Measurements from ENCODE around the gene SPATA32.

Gene SPATA32
- total RNA-seq, result 0.35 to 0.58 (median 0.44) reads per million in 3 donors

DNA sequence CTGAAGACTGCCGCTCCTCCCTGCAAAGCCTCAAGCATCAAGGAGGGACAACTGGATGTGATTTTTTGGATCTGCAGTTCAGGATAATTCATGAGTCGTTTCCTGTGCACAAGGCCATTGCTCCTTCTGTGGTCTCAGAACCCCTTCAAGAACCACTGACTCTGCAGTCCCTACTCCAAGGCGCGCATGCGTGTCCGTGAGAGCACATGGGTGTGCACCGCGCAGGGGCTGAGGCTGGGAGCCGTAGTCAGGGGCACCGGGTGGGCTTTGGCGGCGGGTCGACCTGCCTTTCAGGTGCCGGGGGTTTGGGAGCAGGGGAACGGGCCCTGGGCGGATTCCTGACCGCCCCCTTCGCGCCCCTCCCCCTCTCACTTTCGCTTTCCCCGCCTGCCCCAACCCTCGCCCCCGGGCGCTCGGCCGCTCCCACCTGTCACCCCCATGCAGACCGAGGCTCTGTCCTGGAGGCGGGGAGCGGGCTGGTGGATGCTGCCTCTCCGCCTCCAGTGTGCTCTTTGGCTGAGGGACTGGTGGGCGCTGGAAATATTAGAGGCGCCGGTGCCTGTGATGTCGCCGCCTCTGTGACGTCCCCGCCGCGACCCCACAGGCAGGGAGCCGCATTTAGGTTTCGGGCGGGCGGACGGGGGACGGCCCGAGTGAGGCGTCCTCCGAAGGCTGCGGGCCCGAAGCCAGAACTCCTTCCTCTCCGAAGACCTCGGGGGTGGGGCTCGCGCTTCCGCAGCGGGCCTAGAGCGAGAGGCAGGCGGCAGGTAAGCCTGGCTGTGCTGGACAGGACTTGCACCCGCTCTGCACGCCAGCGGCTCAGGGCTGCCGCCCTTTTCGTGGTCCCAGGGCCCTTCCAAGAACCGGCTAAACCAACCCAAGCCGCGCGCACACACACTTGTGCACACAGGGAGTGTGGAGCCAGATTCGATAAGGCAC lies at the start of gene SPATA32:
TSS of gene SPATA32 (minus strand) at position 518 of the 939 bp plus-strand sequence. CDS start at position 440, 78 bp downstream.
- H3K9me3 ChIP-seq (ENCODE audit: control insufficient read depth, low read length), result no peaks in the 10 kb centered on the region
- H3K27ac ChIP-seq (ENCODE audit: insufficient read depth, low read length, poor library complexity, severe bottlenecking), result peak within 1 kb of the TSS; percentile 55
- H3K4me1 ChIP-seq (ENCODE audit: control insufficient read depth, insufficient read depth, low read length, poor library complexity, severe bottlenecking), result peaks cover 12% of the 10 kb centered on the region
- peak; percentile 25 to 41 (median 39) for DNase-seq
- peak within 1 kb of the TSS; percentile 59 for H3K4me3 ChIP-seq (ENCODE audit: insufficient read depth, low read depth, low read length, poor library complexity, severe bottlenecking)
- peaks cover 33% of the 10 kb centered on the region for H3K36me3 ChIP-seq (ENCODE audit: control insufficient read depth, insufficient read depth, low read length)
- no peaks in the 10 kb centered on the region for H3K27me3 ChIP-seq (replicated peaks; ENCODE audit: control insufficient read depth, insufficient read depth, low read length, poor library complexity, severe bottlenecking)

- no peak for DNase-seq
Measured at GRCh38 chr17:45311401-45311759, 49.5 kb upstream of the SPATA32 start.

DNA sequence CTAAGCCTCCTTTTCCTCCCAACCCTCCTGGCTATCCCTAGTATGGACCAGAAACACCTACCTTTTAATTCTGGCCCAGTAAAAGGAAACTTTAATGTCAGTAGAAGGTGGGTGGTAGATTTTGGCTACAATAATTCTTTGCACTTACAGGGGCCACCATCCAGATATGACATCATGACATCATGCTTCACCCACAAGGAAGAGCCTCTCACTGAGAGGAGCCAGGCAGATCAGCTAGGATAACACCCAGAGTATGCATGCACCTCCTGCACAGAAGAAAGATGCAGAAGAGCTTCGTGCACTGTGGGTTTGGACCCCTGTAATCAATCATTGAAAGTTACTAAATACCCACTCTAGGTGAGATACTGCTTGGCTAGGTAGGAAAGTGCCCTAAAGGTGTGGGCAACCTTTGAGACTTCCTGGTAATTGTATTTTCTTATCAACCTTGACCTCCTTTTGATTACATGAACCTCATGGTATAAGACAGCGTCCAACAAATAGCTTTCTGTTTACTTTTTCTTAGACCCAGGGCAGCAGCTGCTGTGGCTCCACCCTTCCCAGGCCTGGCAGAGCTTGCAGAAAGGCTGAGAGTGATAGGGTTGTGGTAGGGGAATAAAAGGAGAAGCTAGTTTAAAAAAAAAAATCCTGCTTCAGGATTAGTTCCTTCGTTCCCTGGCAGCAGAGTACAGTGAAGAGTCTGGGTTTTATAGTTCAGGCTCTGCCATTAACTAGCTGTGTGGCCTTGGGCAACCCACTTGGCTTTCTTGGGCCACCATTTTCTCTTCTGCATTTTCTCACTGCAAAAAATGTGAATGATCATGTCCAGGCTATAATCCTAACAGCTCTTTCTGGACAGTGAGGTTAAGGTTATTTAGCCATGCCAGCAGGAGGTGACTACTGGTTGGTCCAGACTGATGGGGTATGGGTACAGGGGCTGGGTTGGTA lies 48.8 kb upstream of the SPATA32 start:
- H3K9me3 ChIP-seq (ENCODE audit: control insufficient read depth, low read length), result no peaks in the 10 kb centered on the region
- peak overlapping the region; percentile 80 for H3K27ac ChIP-seq (ENCODE audit: insufficient read depth, low read length, poor library complexity, severe bottlenecking)
- H3K27me3 ChIP-seq (replicated peaks; ENCODE audit: control insufficient read depth, insufficient read depth, low read length, poor library complexity, severe bottlenecking), result no peaks in the 10 kb centered on the region
- H3K4me3 ChIP-seq (ENCODE audit: insufficient read depth, low read depth, low read length, poor library complexity, severe bottlenecking), result peak overlapping the region; percentile 13
- no peak for DNase-seq
- H3K4me1 ChIP-seq (ENCODE audit: control insufficient read depth, insufficient read depth, low read length, poor library complexity, severe bottlenecking), result peaks cover 61% of the 10 kb centered on the region
- H3K36me3 ChIP-seq (ENCODE audit: control insufficient read depth, insufficient read depth, low read length), result peaks cover 6% of the 10 kb centered on the region

More at GRCh38 chr17:45311401-45311759, 49.5 kb upstream of the SPATA32 start:
- Histone ChIP-seq H3K4me1 (ENCODE audit: control insufficient read depth, insufficient read depth, low read length, poor library complexity, severe bottlenecking) (peaks cover 62% of the 10 kb centered on the region), H3K4me3 (ENCODE audit: insufficient read depth, low read depth, low read length, poor library complexity, severe bottlenecking) (peak overlapping the region; percentile 74), H3K27ac (ENCODE audit: insufficient read depth, low read length, poor library complexity, severe bottlenecking) (peak overlapping the region; percentile 80), H3K27me3 (replicated peaks; ENCODE audit: control insufficient read depth, insufficient read depth, low read length, poor library complexity, severe bottlenecking) (no peaks in the 10 kb centered on the region), H3K36me3 (ENCODE audit: control insufficient read depth, insufficient read depth, low read length) (peaks cover 6% of the 10 kb centered on the region), H3K9me3 (ENCODE audit: control insufficient read depth, low read length) (no peaks in the 10 kb centered on the region)

- Histone ChIP-seq H3K4me1 (ENCODE audit: control insufficient read depth, insufficient read depth, low read length, poor library complexity, severe bottlenecking) (peaks cover 50% of the 10 kb centered on the region), H3K27me3 (replicated peaks; ENCODE audit: control insufficient read depth, insufficient read depth, low read length, poor library complexity, severe bottlenecking) (no peaks in the 10 kb centered on the region), H3K9me3 (ENCODE audit: control insufficient read depth, low read length) (no peaks in the 10 kb centered on the region), H3K4me3 (ENCODE audit: insufficient read depth, low read depth, low read length, poor library complexity, severe bottlenecking) (no peak overlapping the region), H3K36me3 (ENCODE audit: control insufficient read depth, insufficient read depth, low read length) (peaks cover 8% of the 10 kb centered on the region), H3K27ac (ENCODE audit: insufficient read depth, low read length, poor library complexity, severe bottlenecking) (no peak overlapping the region)
- DNase-seq, result no peak
Measured at GRCh38 chr17:45309400-45309799, 47.5 kb upstream of the SPATA32 start.

GRCh38 chr17:45308840-45309239 lies 46.9 kb upstream of the SPATA32 start:
- Histone ChIP-seq H3K27me3 (replicated peaks; ENCODE audit: control insufficient read depth, insufficient read depth, low read length, poor library complexity, severe bottlenecking) (no peaks in the 10 kb centered on the region), H3K36me3 (ENCODE audit: control insufficient read depth, insufficient read depth, low read length) (peaks cover 8% of the 10 kb centered on the region), H3K4me1 (ENCODE audit: control insufficient read depth, insufficient read depth, low read length, poor library complexity, severe bottlenecking) (peaks cover 44% of the 10 kb centered on the region), H3K27ac (ENCODE audit: insufficient read depth, low read length, poor library complexity, severe bottlenecking) (no peak overlapping the region), H3K4me3 (ENCODE audit: insufficient read depth, low read depth, low read length, poor library complexity, severe bottlenecking) (no peak overlapping the region), H3K9me3 (ENCODE audit: control insufficient read depth, low read length) (no peaks in the 10 kb centered on the region)
- no peak for DNase-seq

- H3K9me3 ChIP-seq (ENCODE audit: control insufficient read depth, low read length), result no peaks in the 10 kb centered on the region
- peaks cover 8% of the 10 kb centered on the region for H3K36me3 ChIP-seq (ENCODE audit: control insufficient read depth, insufficient read depth, low read length)
- H3K4me1 ChIP-seq (ENCODE audit: control insufficient read depth, insufficient read depth, low read length, poor library complexity, severe bottlenecking), result peaks cover 39% of the 10 kb centered on the region
- H3K4me3 ChIP-seq (ENCODE audit: insufficient read depth, low read depth, low read length, poor library complexity, severe bottlenecking), result no peak overlapping the region
- DNase-seq, result no peak
- peak overlapping the region; percentile 19 for H3K27ac ChIP-seq (ENCODE audit: insufficient read depth, low read length, poor library complexity, severe bottlenecking)
- no peaks in the 10 kb centered on the region for H3K27me3 ChIP-seq (replicated peaks; ENCODE audit: control insufficient read depth, insufficient read depth, low read length, poor library complexity, severe bottlenecking)
Measured at GRCh38 chr17:45308016-45308365, 46.1 kb upstream of the SPATA32 start.

DNA sequence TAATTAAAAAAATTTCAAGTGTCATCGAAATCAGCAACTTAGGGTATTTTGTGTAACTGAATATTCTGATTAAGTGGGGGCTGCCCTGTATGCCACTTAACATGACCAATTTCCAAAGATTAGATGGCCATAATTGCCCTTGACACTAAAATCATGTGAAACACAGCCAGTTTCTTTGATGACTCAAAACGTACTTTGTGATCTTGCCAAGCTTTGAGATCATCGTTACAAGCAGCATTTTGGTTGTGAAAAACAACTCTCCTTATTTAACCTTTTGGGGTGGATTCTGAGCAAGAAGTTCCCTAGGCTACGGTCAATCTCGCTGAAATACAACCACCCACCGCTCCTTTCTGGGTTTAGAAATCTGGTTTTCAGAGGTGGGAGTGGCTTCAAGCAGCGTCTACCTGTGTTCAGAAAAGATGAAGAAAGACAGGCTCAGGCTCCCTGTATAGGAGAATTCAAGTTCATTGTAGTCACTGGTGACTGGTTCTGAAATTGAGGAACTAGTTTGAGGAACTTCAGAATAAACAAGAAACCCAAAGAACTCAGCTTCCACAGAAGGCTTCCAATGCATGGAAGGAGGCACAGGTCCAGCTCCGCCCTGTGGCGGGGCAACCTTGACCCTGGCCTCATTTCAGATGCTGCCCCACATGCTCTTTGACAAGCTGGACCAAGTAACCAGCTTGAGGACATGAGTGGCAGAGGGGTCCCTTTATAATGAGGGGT lies 45.6 kb upstream of the SPATA32 start:
- Histone ChIP-seq H3K27ac (ENCODE audit: insufficient read depth, low read length, poor library complexity, severe bottlenecking) (peak overlapping the region; percentile 19), H3K9me3 (ENCODE audit: control insufficient read depth, low read length) (no peaks in the 10 kb centered on the region), H3K27me3 (replicated peaks; ENCODE audit: control insufficient read depth, insufficient read depth, low read length, poor library complexity, severe bottlenecking) (no peaks in the 10 kb centered on the region), H3K36me3 (ENCODE audit: control insufficient read depth, insufficient read depth, low read length) (peaks cover 8% of the 10 kb centered on the region), H3K4me3 (ENCODE audit: insufficient read depth, low read depth, low read length, poor library complexity, severe bottlenecking) (no peak overlapping the region), H3K4me1 (ENCODE audit: control insufficient read depth, insufficient read depth, low read length, poor library complexity, severe bottlenecking) (peaks cover 35% of the 10 kb centered on the region)
- DNase-seq, result peak in 1 of 3 donors; percentile 19

DNA sequence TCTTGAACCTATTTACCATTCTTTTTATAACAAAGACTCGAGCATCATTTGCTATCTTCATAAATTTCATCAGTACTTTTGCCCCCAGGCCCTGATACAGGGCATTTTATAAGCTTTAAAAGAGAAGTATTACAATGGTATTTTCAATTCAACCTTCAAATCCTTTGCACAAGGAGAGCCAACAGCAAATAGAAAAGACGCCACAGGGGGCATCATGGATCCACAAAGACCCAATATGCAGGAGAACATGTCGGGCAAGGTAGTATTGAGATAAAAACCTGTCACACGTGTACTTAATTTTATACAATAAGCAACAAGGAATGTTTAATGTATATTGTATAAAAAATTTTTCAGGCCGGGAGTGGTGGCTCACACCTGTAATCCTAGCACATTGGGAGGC lies 44.7 kb upstream of the SPATA32 start:
- Histone ChIP-seq H3K27ac (ENCODE audit: insufficient read depth, low read length, poor library complexity, severe bottlenecking) (no peak overlapping the region), H3K4me1 (ENCODE audit: control insufficient read depth, insufficient read depth, low read length, poor library complexity, severe bottlenecking) (peaks cover 29% of the 10 kb centered on the region)

GRCh38 chr17:45306094-45306493 lies 44.2 kb upstream of the SPATA32 start:
- H3K36me3 ChIP-seq (ENCODE audit: control insufficient read depth, insufficient read depth, low read length), result peaks cover 8% of the 10 kb centered on the region
- H3K4me1 ChIP-seq (ENCODE audit: control insufficient read depth, insufficient read depth, low read length, poor library complexity, severe bottlenecking), result peaks cover 24% of the 10 kb centered on the region
- no peaks in the 10 kb centered on the region for H3K9me3 ChIP-seq (ENCODE audit: control insufficient read depth, low read length)
- no peak for DNase-seq
- no peak overlapping the region for H3K27ac ChIP-seq (ENCODE audit: insufficient read depth, low read length, poor library complexity, severe bottlenecking)
- H3K4me3 ChIP-seq (ENCODE audit: insufficient read depth, low read depth, low read length, poor library complexity, severe bottlenecking), result no peak overlapping the region
- H3K27me3 ChIP-seq (replicated peaks; ENCODE audit: control insufficient read depth, insufficient read depth, low read length, poor library complexity, severe bottlenecking), result no peaks in the 10 kb centered on the region

More for the DNA sequence above, 44.7 kb upstream of the SPATA32 start:
- no peak overlapping the region for H3K4me3 ChIP-seq (ENCODE audit: insufficient read depth, low read depth, low read length, poor library complexity, severe bottlenecking)
- no peak for DNase-seq
- peaks cover 8% of the 10 kb centered on the region for H3K36me3 ChIP-seq (ENCODE audit: control insufficient read depth, insufficient read depth, low read length)
- H3K27me3 ChIP-seq (replicated peaks; ENCODE audit: control insufficient read depth, insufficient read depth, low read length, poor library complexity, severe bottlenecking), result no peaks in the 10 kb centered on the region
- no peaks in the 10 kb centered on the region for H3K9me3 ChIP-seq (ENCODE audit: control insufficient read depth, low read length)
